Right ventricle myocardium superior (tissue), 1 donor: ENCODE data around the gene OGFRL1. TPM values are rescaled to one million over a fixed set of nuclear protein-coding genes. Genes with fewer than 3 reads are reported as not detected.

Source experiments
- ATAC-seq: fragments of 200-7000 bp; cut with Tn5 transposase; one replicate; pipeline ENCODE4 v1.9.1; 2020; ENCODE audit warnings: mild to moderate bottlenecking; ENCODE audit not compliant: poor library complexity
- DNase-seq: peaks from one replicate; pipeline ENCODE4 v3.0.0-alpha.2; 2020
- intact Hi-C: fragments of 100-400 bp; cut with DNase I; formaldehyde crosslinking; loops from one replicate; pipeline ENCODE4 v1.11.2; 2022
- total RNA-seq: library from RNA; stranded (reverse); fragmentation: NEBNext Ultra II Directional; extraction: Animal tissue kit (Norgen Biotek cat#: 25700); gene quantifications from one replicate; pipeline ENCODE4 v1.2.1, GENCODE V29; 2021
- donor health status: DM: no; HTN: yes; CAD: no; lungs with severe emphysema.

The OGFRL1 gene
- total RNA-seq, 1 donor from 2014 or later, result 7.7 TPM

- intact Hi-C loops, result no loop called here
- DNase-seq (no peak), ATAC-seq (no peak)
Measured at GRCh38 chr6:71279321-71279720, 9.3 kb upstream of the OGFRL1 start.

GRCh38 chr6:71279740-71280139 is 8.9 kb upstream of the OGFRL1 start:
- ATAC-seq (no peak), DNase-seq (no peak)
- intact Hi-C loops, result no loop called here

- no peak for ATAC-seq
- intact Hi-C loops, result no loop called here
Measured at GRCh38 chr6:71280701-71281100, 7.9 kb upstream of the OGFRL1 start.

GRCh38 chr6:71284785-71285184 is 3.8 kb upstream of the OGFRL1 start:
- intact Hi-C loops, result loop anchor here (5.0 kb wide), 1 partner anchor 63 kb away; no protein-coding TSS in a partner anchor
- ATAC-seq, result no peak
- DNase-seq, result no peak

More at GRCh38 chr6:71280701-71281100, 7.9 kb upstream of the OGFRL1 start:
- DNase-seq, result no peak

GRCh38 chr6:71287038-71287437 is 1.6 kb upstream of the OGFRL1 start:
- intact Hi-C loops, result loop anchor here (5.0 kb wide), 1 partner anchor 60 kb away; no protein-coding TSS in a partner anchor
- no peak for DNase-seq
- ATAC-seq, result peak; percentile 51

GRCh38 chr6:71287926-71288227 is 734 bp upstream of the OGFRL1 start:
- intact Hi-C loops, result loop anchor here (5.0 kb wide), 1 partner anchor 59 kb away; no protein-coding TSS in a partner anchor
- no peak for DNase-seq
- ATAC-seq, result peak; percentile 16

- intact Hi-C loops, result loop anchor here (5.0 kb wide), 1 partner anchor 58 kb away; no protein-coding TSS in a partner anchor
- peak; percentile 59 for DNase-seq
Measured at GRCh38 chr6:71289039-71289801, 609 bp downstream of the OGFRL1 start.

GRCh38 chr6:71289802-71290175 is 1.2 kb downstream of the OGFRL1 start:
- no peak for DNase-seq
- ATAC-seq, result no peak
- intact Hi-C loops, result loop anchor here (5.0 kb wide), 1 partner anchor 58 kb away; no protein-coding TSS in a partner anchor

More at GRCh38 chr6:71289039-71289801, 609 bp downstream of the OGFRL1 start:
- peak; percentile 7 for ATAC-seq

GRCh38 chr6:71290611-71291010 is 2.0 kb downstream of the OGFRL1 start:
- intact Hi-C loops, result no loop called here
- DNase-seq (no peak), ATAC-seq (no peak)

- ATAC-seq (no peak), DNase-seq (no peak)
- intact Hi-C loops, result no loop called here
Measured at GRCh38 chr6:71292001-71292400, 3.4 kb downstream of the OGFRL1 start.

GRCh38 chr6:71294121-71294523 is 5.5 kb downstream of the OGFRL1 start:
- DNase-seq (no peak), ATAC-seq (peak; percentile 33)
- intact Hi-C loops, result no loop called here

- intact Hi-C loops, result no loop called here
Measured at GRCh38 chr6:71298459-71298858, 9.8 kb downstream of the OGFRL1 start.

GRCh38 chr6:71299541-71300470 is 11.2 kb downstream of the OGFRL1 start:
- DNase-seq (no peak), ATAC-seq (no peak)
- intact Hi-C loops, result no loop called here

More at GRCh38 chr6:71298459-71298858, 9.8 kb downstream of the OGFRL1 start:
- DNase-seq, result no peak
- no peak for ATAC-seq

- ATAC-seq (peak; percentile 55), DNase-seq (no peak)
- intact Hi-C loops, result no loop called here
Measured at GRCh38 chr6:71300561-71301168, 12.1 kb downstream of the OGFRL1 start.

- ATAC-seq, result no peak
- intact Hi-C loops, result no loop called here
- DNase-seq, result no peak
Measured at GRCh38 chr6:71301546-71301945, 12.9 kb downstream of the OGFRL1 start.

GRCh38 chr6:71309656-71310055 is 21.0 kb downstream of the OGFRL1 start:
- ATAC-seq, result no peak
- intact Hi-C loops, result no loop called here
- no peak for DNase-seq

GRCh38 chr6:71310261-71310660 is 21.6 kb downstream of the OGFRL1 start:
- intact Hi-C loops, result no loop called here
- DNase-seq (no peak), ATAC-seq (no peak)

GRCh38 chr6:71312089-71312488 is 23.5 kb downstream of the OGFRL1 start:
- ATAC-seq, result no peak
- intact Hi-C loops, result no loop called here
- DNase-seq, result no peak

GRCh38 chr6:71317441-71317840 is 28.8 kb downstream of the OGFRL1 start:
- intact Hi-C loops, result no loop called here
- ATAC-seq (no peak), DNase-seq (no peak)
